ENCODE measurements around the gene IQCE.

- TF ChIP-seq CTCF (IDR thresholded peaks at IDR 0.05) (no peak), POLR2A (IDR thresholded peaks at IDR 0.05) (no peak)
Measured at GRCh38 chr7:2605608-2606538, 47.1 kb downstream of the IQCE start.
